HCT116 (cell line): Measurements from ENCODE around the gene PGBD5. TPM values are rescaled to one million over a fixed set of nuclear protein-coding genes. Genes with fewer than 3 reads are reported as not detected.

Experiments
- ATAC-seq: fragments of 200-7000 bp; cut with Tn5 transposase; 2 replicates; pipeline ENCODE4 v1.9.1; 2020; ENCODE audit warnings: mild to moderate bottlenecking, moderate library complexity
- BruUV-seq: library from RNA; stranded (reverse); fragments of 400-500 nt; replicated peaks from 2 replicates; lab custom pipeline; 2021; lab: Mats Ljungman, UMichigan
- CTCF ChIA-PET: fragments of 300-600 bp; sonication (Branson Sonifier 250); formaldehyde crosslinking; loops from one replicate; lab custom pipeline; 2021; ENCODE audit warnings: antibody characterized with exemption; lab: Charles Lee
- POLR2A ChIA-PET: fragments of 300-600, 350-600 bp; sonication (Branson Sonifier 250); formaldehyde crosslinking; loops from one replicate; lab custom pipeline; 2021; ENCODE audit warnings: antibody characterized with exemption; lab: Charles Lee
- RAD21 ChIA-PET, 2 experiments: fragments of 300-600 bp; sonication (Branson Sonifier 250); formaldehyde crosslinking; loops; one replicate each; lab custom pipeline; 2023; ENCODE audit warnings: low total read pairs in 2 of 2; ENCODE audit not compliant: uncharacterized antibody in 2 of 2, unreplicated experiment in 2 of 2, low non-redundant PET in 1 of 2; lab: Charles Lee
- DNase-seq: peaks from one replicate; pipeline ENCODE4 v3.0.0-alpha.2; 2010; ENCODE audit warnings: low read depth, low spot score
- H2AFZ ChIP-seq: fragments of 200-600 bp; shearing (Covaris generic), sonication (generic); 2 replicates; pipeline ENCODE4 v1.6.1; 2017; ENCODE audit warnings: low read depth, mixed run types, mixed read lengths, antibody characterized with exemption, low read length; ENCODE audit not compliant: poor library complexity, severe bottlenecking
- H3K27ac ChIP-seq: 2 replicates; pipeline ENCODE4 v1.5.1; 2012; ENCODE audit warnings: low read depth, low read length
- H3K27me3 ChIP-seq: fragments of 200-600 bp; sonication (generic); 2 replicates; pipeline ENCODE4 v1.6.1; 2016; ENCODE audit warnings: mixed run types, low read length, mixed read lengths; ENCODE audit not compliant: insufficient read depth
- H3K36me3 ChIP-seq, 2 experiments: fragments of 200-500 bp in 1 of 2; fragments of 200-600 bp in 1 of 2; sonication (Bioruptor generic) in 1 of 2; sonication (generic) in 1 of 2; 2 replicates each; pipeline versions ENCODE4 v1.5.1 to v1.6.1; 2014 to 2016; ENCODE audit warnings: low read length in 2 of 2, inconsistent platforms in 1 of 2, mixed read lengths in 1 of 2, mixed run types in 1 of 2; ENCODE audit not compliant: insufficient read depth in 2 of 2, control insufficient read depth in 1 of 2
- H3K4me1 ChIP-seq, 2 experiments: fragments of 200-600 bp in 1 of 2; sonication (generic) in 1 of 2; 2 replicates each; pipeline versions ENCODE4 v1.5.1 to v1.6.1; 2012 to 2017; ENCODE audit warnings: low read length in 2 of 2, inconsistent platforms in 1 of 2, mild to moderate bottlenecking in 1 of 2, mixed read lengths in 1 of 2, mixed run types in 1 of 2, moderate library complexity in 1 of 2; ENCODE audit not compliant: insufficient read depth in 2 of 2, control insufficient read depth in 1 of 2
- H3K4me2 ChIP-seq: fragments of 200-600 bp; sonication (generic); 2 replicates; pipeline ENCODE4 v1.6.1; 2017; ENCODE audit warnings: mixed run types, low read length, mixed read lengths
- H3K4me3 ChIP-seq, 2 experiments: fragments of 200-600 bp in 1 of 2; sonication (generic) in 1 of 2; replicated peaks in 1 of 2; 2 replicates each; pipeline ENCODE4 v1.5.1; 2011 to 2016; ENCODE audit warnings: low read length in 2 of 2, control low read depth in 1 of 2, low read depth in 1 of 2, mild to moderate bottlenecking in 1 of 2, mixed read lengths in 1 of 2, mixed run types in 1 of 2
- H3K79me2 ChIP-seq: fragments of 200-600 bp; sonication (generic); 2 replicates; pipeline ENCODE4 v1.6.1; 2017; ENCODE audit warnings: mild to moderate bottlenecking, mixed run types, low read length, moderate library complexity, mixed read lengths; ENCODE audit not compliant: insufficient read depth
- H3K9ac ChIP-seq: fragments of 200-600 bp; sonication (generic); 2 replicates; pipeline ENCODE4 v1.6.1; 2016; ENCODE audit warnings: low read length, mixed read lengths
- H3K9me2 ChIP-seq: fragments of 200-600 bp; sonication (generic), shearing (Covaris generic); 2 replicates; pipeline ENCODE4 v1.6.1; 2017; ENCODE audit warnings: mixed run types, mild to moderate bottlenecking, moderate library complexity; ENCODE audit not compliant: insufficient read depth
- H3K9me3 ChIP-seq, 2 experiments: fragments of 200-500 bp in 1 of 2; fragments of 200-600 bp in 1 of 2; sonication (Bioruptor generic) in 1 of 2; sonication (generic) in 1 of 2; 2 replicates each; pipeline ENCODE4 v1.6.1; 2014 to 2017; ENCODE audit warnings: low read length in 2 of 2, mixed read lengths in 2 of 2, inconsistent platforms in 1 of 2, low read depth in 1 of 2, mild to moderate bottlenecking in 1 of 2, mixed run types in 1 of 2, moderate library complexity in 1 of 2; ENCODE audit not compliant: control insufficient read depth in 1 of 2, insufficient read depth in 1 of 2
- H4K20me1 ChIP-seq: fragments of 200-600 bp; sonication (generic), shearing (Covaris generic); 2 replicates; pipeline ENCODE4 v1.6.1; 2017; ENCODE audit warnings: mixed run types, mild to moderate bottlenecking, moderate library complexity; ENCODE audit not compliant: insufficient read depth
- EGR1 ChIP-seq: IDR thresholded peaks from 2 replicates; pipeline ENCODE4 v1.6.1; 2012; ENCODE audit warnings: low read depth
- EZH2phosphoT487 ChIP-seq: fragments of 200-600 bp; IDR thresholded peaks from 2 replicates; pipeline ENCODE4 v1.6.1; 2018; ENCODE audit warnings: antibody characterized with exemption, borderline replicate concordance
- JUND ChIP-seq: IDR thresholded peaks from 2 replicates; pipeline ENCODE4 v1.6.1; 2012
- MAX ChIP-seq: IDR thresholded peaks from 2 replicates; pipeline ENCODE4 v1.6.1; 2012
- POLR2AphosphoS5 ChIP-seq: IDR thresholded peaks from 2 replicates; pipeline ENCODE4 v1.6.1; 2011; ENCODE audit warnings: mild to moderate bottlenecking, low read depth, low read length, moderate library complexity
- RAD21 ChIP-seq: IDR thresholded peaks from 2 replicates; pipeline ENCODE4 v1.6.1; 2012; ENCODE audit warnings: low read depth, mild to moderate bottlenecking
- REST ChIP-seq: IDR thresholded peaks from 2 replicates; pipeline ENCODE4 v1.6.1; 2012; ENCODE audit warnings: low read depth
- ZFX ChIP-seq: fragments of 450-650 bp; IDR thresholded peaks from 2 replicates; pipeline ENCODE4 v1.6.1; 2017
- intact Hi-C: fragments of 100-400 bp; cut with micrococcal nuclease; formaldehyde crosslinking; loops from 2 replicates; pipeline ENCODE4 v1.10.0; 2022
- total RNA-seq: library from RNA; stranded (reverse); gene quantifications from one replicate; pipeline ENCODE4 v1.2.1, GENCODE V29; 2021; ENCODE audit not compliant: unreplicated experiment
- TF ChIP-seq, protein P1 (sequence below): IDR thresholded peaks from 2 replicates; pipeline ENCODE4 v1.6.1; 2011; ENCODE audit warnings: mild to moderate bottlenecking, low read length, moderate library complexity; ENCODE audit not compliant: insufficient replicate concordance; ENCODE audit errors: extremely low read depth

Gene PGBD5
- total RNA-seq, 1 experiment from 2014 or later, result 0.27 TPM

DNA sequence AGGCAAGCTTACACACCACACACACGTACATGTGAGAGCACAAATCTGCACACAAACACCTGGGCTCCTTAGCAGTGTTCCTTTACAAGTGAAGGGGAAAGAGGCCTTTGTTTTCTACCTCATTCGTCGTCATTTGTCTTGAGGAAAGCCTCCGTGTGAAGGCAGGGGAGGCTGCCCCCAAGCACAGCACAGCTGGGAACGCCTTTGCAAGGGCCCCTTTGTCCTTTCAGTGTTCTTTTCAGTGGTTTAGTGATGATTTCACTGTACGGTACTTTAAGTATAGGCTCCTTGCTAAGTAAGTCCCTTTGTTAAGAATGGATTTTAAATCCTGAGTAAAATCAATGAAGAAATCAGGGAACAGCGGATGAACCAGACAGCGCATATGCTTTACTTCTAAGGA is 94.1 kb downstream of the PGBD5 start:
- Histone ChIP-seq H3K9me3 (no peaks in the 10 kb centered on the region), H4K20me1 (no peaks in the 10 kb centered on the region), H2AFZ (no peak overlapping the region), H3K27ac (no peak overlapping the region), H3K79me2 (no peaks in the 10 kb centered on the region), H3K4me1 (peaks cover 5 to 10% of the 10 kb centered on the region in 2 experiments; a peak in 3 of 4 replicates), H3K4me3 (no peak overlapping the region), H3K4me2 (no peak overlapping the region), H3K27me3 (no peaks in the 10 kb centered on the region), H3K9ac (no peak overlapping the region), H3K9me2 (no peaks in the 10 kb centered on the region), H3K36me3 (no peaks in the 10 kb centered on the region)
- intact Hi-C loops, result no loop called here
- DNase-seq (no peak), ATAC-seq (no peak)
- CTCF ChIA-PET, result no interaction called here
- POLR2A ChIA-PET, result no interaction called here
- BruUV-seq, result no TSS peak
- TF ChIP-seq EZH2phosphoT487 (no peak), REST (no peak), POLR2AphosphoS5 (no peak), MAX (no peak), JUND (no peak), EGR1 (no peak), ZFX (no peak), RAD21 (no peak)
- TF ChIP-seq, protein P1, sequence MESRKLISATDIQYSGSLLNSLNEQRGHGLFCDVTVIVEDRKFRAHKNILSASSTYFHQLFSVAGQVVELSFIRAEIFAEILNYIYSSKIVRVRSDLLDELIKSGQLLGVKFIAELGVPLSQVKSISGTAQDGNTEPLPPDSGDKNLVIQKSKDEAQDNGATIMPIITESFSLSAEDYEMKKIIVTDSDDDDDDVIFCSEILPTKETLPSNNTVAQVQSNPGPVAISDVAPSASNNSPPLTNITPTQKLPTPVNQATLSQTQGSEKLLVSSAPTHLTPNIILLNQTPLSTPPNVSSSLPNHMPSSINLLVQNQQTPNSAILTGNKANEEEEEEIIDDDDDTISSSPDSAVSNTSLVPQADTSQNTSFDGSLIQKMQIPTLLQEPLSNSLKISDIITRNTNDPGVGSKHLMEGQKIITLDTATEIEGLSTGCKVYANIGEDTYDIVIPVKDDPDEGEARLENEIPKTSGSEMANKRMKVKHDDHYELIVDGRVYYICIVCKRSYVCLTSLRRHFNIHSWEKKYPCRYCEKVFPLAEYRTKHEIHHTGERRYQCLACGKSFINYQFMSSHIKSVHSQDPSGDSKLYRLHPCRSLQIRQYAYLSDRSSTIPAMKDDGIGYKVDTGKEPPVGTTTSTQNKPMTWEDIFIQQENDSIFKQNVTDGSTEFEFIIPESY, result no peak
- RAD21 ChIA-PET, result no interaction called here
